GM12873 (cell line): ENCODE measurements around the gene GPR6.

ENCODE experiments used
- TF ChIP-seq, protein P1 (sequence below): IDR thresholded peaks from 2 replicates; pipeline ENCODE4 v1.5.1; 2012; ENCODE audit warnings: low read depth, mild to moderate bottlenecking, moderate library complexity, low read length, control low read depth; ENCODE audit not compliant: insufficient read depth; ENCODE audit errors: missing control alignments

The GPR6 gene

DNA sequence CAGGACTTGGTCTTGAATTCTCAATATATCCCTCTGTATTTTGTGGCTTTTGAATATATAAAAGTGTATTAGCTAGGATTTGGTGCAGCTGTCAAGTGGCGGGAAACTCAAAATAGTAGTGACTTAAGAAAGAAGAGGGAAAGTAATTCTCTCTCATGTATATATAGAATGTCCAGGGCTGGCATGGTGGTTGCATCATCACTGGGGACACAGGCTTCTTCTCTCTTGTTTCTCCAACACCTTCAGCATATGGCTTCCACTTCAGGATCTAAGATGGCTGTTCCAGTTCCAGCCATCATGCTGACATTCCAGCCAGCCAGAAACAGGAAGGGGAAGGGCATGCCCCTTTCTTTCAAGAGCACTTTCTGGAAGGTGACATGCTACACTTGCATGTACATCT, 11.8 kb upstream of the GPR6 start:
- TF ChIP-seq, protein P1, sequence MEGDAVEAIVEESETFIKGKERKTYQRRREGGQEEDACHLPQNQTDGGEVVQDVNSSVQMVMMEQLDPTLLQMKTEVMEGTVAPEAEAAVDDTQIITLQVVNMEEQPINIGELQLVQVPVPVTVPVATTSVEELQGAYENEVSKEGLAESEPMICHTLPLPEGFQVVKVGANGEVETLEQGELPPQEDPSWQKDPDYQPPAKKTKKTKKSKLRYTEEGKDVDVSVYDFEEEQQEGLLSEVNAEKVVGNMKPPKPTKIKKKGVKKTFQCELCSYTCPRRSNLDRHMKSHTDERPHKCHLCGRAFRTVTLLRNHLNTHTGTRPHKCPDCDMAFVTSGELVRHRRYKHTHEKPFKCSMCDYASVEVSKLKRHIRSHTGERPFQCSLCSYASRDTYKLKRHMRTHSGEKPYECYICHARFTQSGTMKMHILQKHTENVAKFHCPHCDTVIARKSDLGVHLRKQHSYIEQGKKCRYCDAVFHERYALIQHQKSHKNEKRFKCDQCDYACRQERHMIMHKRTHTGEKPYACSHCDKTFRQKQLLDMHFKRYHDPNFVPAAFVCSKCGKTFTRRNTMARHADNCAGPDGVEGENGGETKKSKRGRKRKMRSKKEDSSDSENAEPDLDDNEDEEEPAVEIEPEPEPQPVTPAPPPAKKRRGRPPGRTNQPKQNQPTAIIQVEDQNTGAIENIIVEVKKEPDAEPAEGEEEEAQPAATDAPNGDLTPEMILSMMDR = no peak

DNA sequence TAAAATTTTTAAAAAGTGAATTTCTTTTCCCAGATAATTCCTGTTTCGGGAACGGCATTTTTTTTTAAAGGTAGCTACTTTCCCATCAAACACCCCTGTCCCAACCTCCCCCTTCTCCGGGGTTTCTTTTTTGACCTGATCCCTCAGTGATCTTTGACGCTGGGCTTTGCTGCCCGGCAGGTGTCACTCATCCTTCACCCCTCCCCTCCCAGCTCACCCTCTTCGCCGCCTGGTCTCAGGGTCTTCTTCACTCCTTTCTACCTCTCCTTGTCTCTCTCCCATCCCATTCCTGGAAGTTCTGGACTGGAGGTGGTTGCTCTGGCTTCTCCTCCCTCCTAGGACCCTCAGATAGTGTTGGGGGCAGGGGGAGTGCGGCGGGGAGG, 329 bp upstream of the GPR6 start:
- TF ChIP-seq, protein P1 = no peak

DNA sequence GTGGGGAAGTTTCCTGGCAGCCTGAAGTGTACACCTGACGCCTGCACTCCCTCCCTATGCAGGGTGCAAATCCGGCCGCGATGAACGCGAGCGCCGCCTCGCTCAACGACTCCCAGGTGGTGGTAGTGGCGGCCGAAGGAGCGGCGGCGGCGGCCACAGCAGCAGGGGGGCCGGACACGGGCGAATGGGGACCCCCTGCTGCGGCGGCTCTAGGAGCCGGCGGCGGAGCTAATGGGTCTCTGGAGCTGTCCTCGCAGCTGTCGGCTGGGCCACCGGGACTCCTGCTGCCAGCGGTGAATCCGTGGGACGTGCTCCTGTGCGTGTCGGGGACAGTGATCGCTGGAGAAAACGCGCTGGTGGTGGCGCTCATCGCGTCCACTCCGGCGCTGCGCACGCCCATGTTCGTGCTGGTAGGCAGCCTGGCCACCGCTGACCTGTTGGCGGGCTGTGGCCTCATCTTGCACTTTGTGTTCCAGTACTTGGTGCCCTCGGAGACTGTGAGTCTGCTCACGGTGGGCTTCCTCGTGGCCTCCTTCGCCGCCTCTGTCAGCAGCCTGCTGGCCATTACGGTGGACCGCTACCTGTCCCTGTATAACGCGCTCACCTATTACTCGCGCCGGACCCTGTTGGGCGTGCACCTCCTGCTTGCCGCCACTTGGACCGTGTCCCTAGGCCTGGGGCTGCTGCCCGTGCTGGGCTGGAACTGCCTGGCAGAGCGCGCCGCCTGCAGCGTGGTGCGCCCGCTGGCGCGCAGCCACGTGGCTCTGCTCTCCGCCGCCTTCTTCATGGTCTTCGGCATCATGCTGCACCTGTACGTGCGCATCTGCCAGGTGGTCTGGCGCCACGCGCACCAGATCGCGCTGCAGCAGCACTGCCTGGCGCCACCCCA, 1.2 kb downstream of the GPR6 start:
- TF ChIP-seq, protein P1 = no peak

DNA sequence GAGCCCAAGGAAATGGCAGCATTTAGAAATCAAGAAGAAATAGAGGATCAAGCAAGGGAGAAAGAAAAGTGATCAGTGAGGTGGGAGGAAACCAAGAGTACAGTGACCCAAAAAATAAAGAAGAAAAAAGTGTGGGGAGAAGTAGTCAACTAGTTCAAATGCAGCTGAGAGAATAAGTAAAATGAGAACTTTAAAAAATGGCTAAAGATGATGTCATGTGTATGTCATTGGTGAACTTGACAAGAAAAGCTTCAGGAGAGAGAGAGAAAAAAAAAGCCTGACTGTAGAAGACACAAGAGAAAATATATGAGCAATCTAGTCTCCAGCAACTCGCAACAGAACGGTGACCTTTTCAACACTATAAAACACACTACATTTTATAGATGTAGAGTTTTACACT, 6.3 kb downstream of the GPR6 start:
- TF ChIP-seq, protein P1 = no peak

DNA sequence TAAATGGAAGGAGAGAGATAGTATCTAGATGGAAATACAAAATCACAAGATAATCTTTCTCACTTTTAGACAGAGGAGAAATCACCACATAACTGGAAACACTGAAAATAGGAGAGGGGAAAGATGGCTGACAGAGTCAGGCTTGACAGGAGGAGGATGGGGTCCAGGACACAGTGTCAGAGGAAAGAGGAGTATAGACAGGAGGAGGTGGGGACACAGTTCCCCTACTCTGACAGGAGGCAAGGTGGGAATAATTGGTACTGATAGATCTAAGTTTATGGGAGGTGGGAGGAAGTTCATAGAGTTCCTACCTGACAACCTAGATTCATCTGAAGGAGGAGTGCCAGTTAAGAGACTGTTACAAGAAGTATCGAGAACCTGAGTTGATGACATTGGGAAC, 9.1 kb downstream of the GPR6 start:
- TF ChIP-seq, protein P1 = no peak

DNA sequence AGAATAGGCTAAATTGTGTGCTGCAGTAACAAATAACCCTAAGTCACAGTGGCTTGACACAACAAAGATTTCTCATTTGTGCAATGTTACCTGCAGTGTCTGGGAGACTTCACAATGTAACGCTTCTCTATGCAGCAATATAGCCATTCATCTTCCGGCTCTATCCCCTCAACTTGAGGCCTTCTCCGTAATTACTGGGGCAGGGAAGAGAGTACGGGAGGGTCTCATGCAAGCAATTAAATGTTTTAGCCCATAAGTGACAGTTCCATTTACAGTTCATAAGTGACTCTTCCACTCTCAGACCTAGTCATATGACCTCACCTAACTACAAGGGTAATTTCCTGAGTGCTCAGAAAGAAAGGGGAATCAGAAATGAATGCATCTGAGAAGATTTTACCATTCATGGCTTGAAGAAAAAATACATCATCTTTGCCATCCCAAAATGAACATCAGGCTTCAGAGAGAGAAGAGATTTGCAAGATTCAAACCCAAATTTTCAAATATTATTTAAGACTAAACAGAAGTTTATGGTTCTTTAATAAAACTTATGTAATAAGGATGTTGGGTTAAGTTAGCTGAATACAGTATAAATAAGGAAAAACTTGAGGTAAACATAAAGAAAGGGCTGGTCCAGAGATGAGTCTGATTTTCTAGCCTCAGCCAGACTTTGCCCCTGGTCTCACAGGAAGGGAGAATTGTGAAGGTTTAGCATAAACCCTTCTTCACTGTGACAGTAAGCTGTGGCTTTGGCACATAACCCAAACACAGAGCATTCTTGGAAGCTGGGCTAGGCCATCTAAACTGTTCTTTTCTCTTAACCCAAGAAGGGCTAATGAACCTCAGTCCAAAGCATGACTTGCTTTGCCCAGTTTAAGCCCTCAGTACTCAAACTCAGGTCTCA, 13.3 kb downstream of the GPR6 start:
- TF ChIP-seq, protein P1 = no peak

DNA sequence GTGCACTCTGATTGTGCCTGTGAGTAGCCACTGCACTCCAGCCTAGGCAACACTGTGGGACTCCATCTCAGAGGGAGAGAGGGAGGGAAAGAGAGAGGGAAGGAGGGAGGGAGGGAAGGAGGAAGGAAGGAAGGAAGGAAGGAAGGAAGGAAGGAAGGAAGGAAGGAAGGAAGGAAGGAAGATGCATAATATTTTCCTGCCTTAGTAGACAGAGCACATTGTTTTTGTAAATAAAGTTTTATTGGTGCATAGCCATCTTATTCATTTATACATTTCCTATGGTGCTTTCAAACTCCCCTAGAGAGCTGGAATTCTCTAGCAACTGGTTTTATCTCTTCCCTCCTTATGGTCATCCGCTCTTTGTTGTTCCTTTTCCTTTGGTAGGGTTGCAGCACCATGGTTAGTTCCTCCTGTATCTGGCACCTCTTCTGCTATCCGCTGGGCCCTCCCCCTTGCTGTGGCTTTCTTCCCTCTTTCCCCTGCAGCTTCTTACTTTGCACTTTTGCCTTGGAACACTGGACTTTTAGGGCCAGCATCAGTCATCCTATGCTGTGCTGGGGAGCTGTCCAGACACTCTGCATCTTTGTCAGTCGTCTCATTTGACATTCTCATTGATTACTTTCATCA, 20.2 kb downstream of the GPR6 start:
- TF ChIP-seq, protein P1 = no peak
